D341Med (cell line): ENCODE results near the gene SPAST.
A peak's percentile ranks its signal among the peaks of the same experiment; 100 is the strongest.
"Not testable (repeated sequence)": the region's sequence is repeated elsewhere in the genome, so short reads cannot be mapped to it uniquely, and the experiment has no call there.

ENCODE experiments used
- DNase-seq: peaks from one replicate; pipeline ENCODE4 v3.0.0; 2012; ENCODE audit warnings: low spot score

Gene SPAST

GRCh38 chr2:32124660-32125059 lies 61.3 kb downstream of the SPAST start:
- no peak for DNase-seq

- DNase-seq, result no peak
Measured at GRCh38 chr2:32128636-32129035, 65.3 kb downstream of the SPAST start.

- DNase-seq, result no peak
Measured at GRCh38 chr2:32129086-32129485, 65.7 kb downstream of the SPAST start.

- peak; percentile 31 for DNase-seq
Measured at GRCh38 chr2:32135409-32135808, 72.1 kb downstream of the SPAST start.

- DNase-seq, result no peak
Measured at GRCh38 chr2:32136097-32136496, 72.7 kb downstream of the SPAST start.

GRCh38 chr2:32151544-32151943 lies 88.2 kb downstream of the SPAST start:
- DNase-seq, result not testable (repeated sequence)

- DNase-seq, result no peak
Measured at GRCh38 chr2:32159678-32160077, 96.3 kb downstream of the SPAST start.

- no peak for DNase-seq
Measured at GRCh38 chr2:32161296-32161695, 97.9 kb downstream of the SPAST start.

- DNase-seq, result not testable (repeated sequence)
Measured at GRCh38 chr2:32164254-32164653, 100.9 kb downstream of the SPAST start.

GRCh38 chr2:32165027-32165347 lies 101.6 kb downstream of the SPAST start:
- DNase-seq, result not testable (repeated sequence)

- no peak for DNase-seq
Measured at GRCh38 chr2:32166115-32166574, 102.8 kb downstream of the SPAST start.

- DNase-seq, result no peak
Measured at GRCh38 chr2:32168513-32168912, 105.2 kb downstream of the SPAST start.

- no peak for DNase-seq
Measured at GRCh38 chr2:32172870-32173269, 109.5 kb downstream of the SPAST start.

- no peak for DNase-seq
Measured at GRCh38 chr2:32182667-32183066, 119.3 kb downstream of the SPAST start.

GRCh38 chr2:32189011-32189410 lies 125.7 kb downstream of the SPAST start:
- DNase-seq, result no peak

- no peak for DNase-seq
Measured at GRCh38 chr2:32192418-32192817, 129.1 kb downstream of the SPAST start.

- no peak for DNase-seq
Measured at GRCh38 chr2:32200814-32201213, 137.5 kb downstream of the SPAST start.

- not testable (repeated sequence) for DNase-seq
Measured at GRCh38 chr2:32203428-32203827, 140.1 kb downstream of the SPAST start.
